BLaER1 (cell line): ENCODE results near the gene USP10.
"Not testable (repeated sequence)": the region's sequence is repeated elsewhere in the genome, so short reads cannot be mapped to it uniquely, and the experiment has no call there.

Experiments
- H3K27ac ChIP-seq: shearing (Covaris generic); formaldehyde crosslinking; 2 replicates; pipeline ENCODE4 v1.8.1; 2022
- H3K27me3 ChIP-seq: shearing (Covaris generic); formaldehyde crosslinking; 2 replicates; pipeline ENCODE4 v1.8.1; 2022
- H3K36me3 ChIP-seq: shearing (Covaris generic); formaldehyde crosslinking; 2 replicates; pipeline ENCODE4 v1.8.1; 2022
- H3K4me1 ChIP-seq: shearing (Covaris generic); formaldehyde crosslinking; 2 replicates; pipeline ENCODE4 v1.8.1; 2022
- H3K4me2 ChIP-seq: shearing (Covaris generic); formaldehyde crosslinking; 2 replicates; pipeline ENCODE4 v1.8.1; 2022
- H3K4me3 ChIP-seq: shearing (Covaris generic); formaldehyde crosslinking; 2 replicates; pipeline ENCODE4 v1.8.1; 2022
- H3K9ac ChIP-seq: shearing (Covaris generic); formaldehyde crosslinking; 2 replicates; pipeline ENCODE4 v1.8.1; 2022
- H3K9me3 ChIP-seq: shearing (Covaris generic); formaldehyde crosslinking; 2 replicates; pipeline ENCODE4 v1.8.1; 2022
- H4K20me1 ChIP-seq: shearing (Covaris generic); formaldehyde crosslinking; 2 replicates; pipeline ENCODE4 v1.8.1; 2022
- Cebpa-rat ChIP-seq: shearing (Covaris generic); IDR thresholded peaks from 2 replicates; pipeline ENCODE4 v1.8.1; 2022

The USP10 gene

GRCh38 chr16:84680843-84681629, 18.8 kb upstream of the USP10 start:
- no peaks in the 10 kb centered on the region for H3K9me3 ChIP-seq
- H3K27ac ChIP-seq = no peak overlapping the region
- H3K9ac ChIP-seq = no peak overlapping the region
- no peak for TF ChIP-seq Cebpa-rat
- no peaks in the 10 kb centered on the region for H3K4me1 ChIP-seq
- no peaks in the 10 kb centered on the region for H3K36me3 ChIP-seq
- no peaks in the 10 kb centered on the region for H3K27me3 ChIP-seq
- H4K20me1 ChIP-seq = no peaks in the 10 kb centered on the region
- H3K4me3 ChIP-seq = no peak overlapping the region
- no peak overlapping the region for H3K4me2 ChIP-seq

DNA sequence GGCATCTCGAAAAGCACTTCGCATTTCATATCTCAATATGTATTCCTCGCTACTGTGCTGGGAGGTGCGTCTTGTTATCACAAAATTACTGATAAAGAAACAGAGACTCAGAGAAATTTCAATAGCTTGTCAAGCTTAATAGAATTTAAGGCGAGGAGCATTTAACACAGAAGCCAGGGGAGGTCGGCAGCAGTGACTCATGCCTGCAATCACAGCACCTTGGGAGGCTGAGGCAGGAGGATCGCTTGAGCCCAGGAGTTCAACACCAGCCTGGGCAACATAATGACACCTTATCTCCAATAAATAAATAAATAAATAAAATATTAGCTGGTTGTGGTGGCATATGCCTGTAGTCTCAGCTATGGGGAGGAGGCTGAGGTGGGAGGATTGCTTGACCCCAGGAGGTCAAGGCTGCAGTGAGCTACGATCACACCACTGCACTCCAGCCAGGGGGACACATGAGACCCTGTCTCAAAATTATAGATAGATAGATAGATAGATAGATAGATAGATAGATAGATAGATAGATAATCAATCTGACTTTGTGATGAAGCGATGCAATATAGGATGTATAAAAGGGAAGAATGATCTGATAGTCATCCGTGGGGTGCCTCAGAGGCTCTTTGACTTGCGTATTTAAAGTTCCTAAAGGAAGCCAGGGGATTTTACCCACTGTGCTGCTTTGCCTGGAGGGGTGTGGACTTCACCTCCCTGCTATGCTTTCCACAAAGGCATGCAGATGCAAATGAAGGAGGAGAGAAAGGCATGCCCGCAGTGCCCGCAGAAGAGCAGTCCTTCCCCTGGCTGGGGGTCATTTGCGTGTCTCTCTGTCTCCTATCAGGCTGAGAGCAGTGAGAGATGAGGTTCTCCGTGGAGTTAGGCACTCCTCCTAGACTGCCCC, 15.9 kb upstream of the USP10 start:
- Histone ChIP-seq H3K27ac (no peak overlapping the region), H3K9me3 (peaks cover 11% of the 10 kb centered on the region), H4K20me1 (no peaks in the 10 kb centered on the region), H3K4me2 (no peak overlapping the region), H3K4me3 (no peak overlapping the region), H3K9ac (no peak overlapping the region), H3K36me3 (no peaks in the 10 kb centered on the region), H3K4me1 (peaks cover 25% of the 10 kb centered on the region), H3K27me3 (no peaks in the 10 kb centered on the region)
- no peak for TF ChIP-seq Cebpa-rat

DNA sequence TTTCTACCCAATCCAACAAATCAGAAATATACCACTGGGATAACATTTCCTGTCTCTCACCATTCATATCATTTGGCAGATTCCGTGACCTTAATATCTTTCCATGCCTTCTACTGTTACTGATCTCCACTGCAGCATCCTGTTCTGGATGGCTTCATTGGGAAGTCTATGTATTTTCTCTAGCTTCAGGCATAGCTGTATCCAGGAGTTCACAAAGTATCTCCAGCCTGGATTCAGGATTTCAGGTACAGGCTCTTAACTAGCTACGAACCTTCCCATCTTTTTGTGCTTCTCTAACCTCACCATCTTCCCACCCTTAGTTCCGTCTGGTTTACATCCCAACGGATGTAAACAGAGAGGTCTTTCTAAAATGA, 15.2 kb upstream of the USP10 start:
- no peak overlapping the region for H3K27ac ChIP-seq
- no peak overlapping the region for H3K4me3 ChIP-seq
- H3K4me2 ChIP-seq = no peak overlapping the region
- no peak overlapping the region for H3K9ac ChIP-seq
- TF ChIP-seq Cebpa-rat = no peak
- H3K4me1 ChIP-seq = peaks cover 25% of the 10 kb centered on the region
- no peaks in the 10 kb centered on the region for H3K27me3 ChIP-seq
- peaks cover 17% of the 10 kb centered on the region for H3K9me3 ChIP-seq
- H3K36me3 ChIP-seq = no peaks in the 10 kb centered on the region
- H4K20me1 ChIP-seq = no peaks in the 10 kb centered on the region

DNA sequence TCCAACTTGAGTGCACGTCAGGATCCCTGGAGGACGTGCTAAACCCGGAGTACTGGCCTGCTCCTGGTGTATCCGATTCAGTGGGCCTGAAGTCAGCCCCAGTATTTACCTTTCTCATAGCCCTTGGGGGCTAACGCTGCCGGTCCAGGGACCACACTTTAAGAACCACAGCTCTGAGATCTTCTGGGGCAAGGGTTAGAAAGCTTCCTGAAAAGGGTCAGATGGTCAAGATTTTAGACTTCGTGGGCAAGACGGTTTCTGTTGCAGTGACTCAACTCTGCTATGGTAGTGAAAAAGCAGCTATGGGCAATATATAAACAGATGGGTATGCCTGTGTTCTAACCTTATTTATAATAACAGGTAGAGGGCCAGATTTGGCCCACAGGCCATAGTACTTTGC, 14.6 kb upstream of the USP10 start:
- H3K9me3 ChIP-seq = peaks cover 23% of the 10 kb centered on the region
- H3K9ac ChIP-seq = no peak overlapping the region
- no peak overlapping the region for H3K27ac ChIP-seq
- H4K20me1 ChIP-seq = no peaks in the 10 kb centered on the region
- no peak overlapping the region for H3K4me2 ChIP-seq
- H3K36me3 ChIP-seq = no peaks in the 10 kb centered on the region
- H3K4me3 ChIP-seq = no peak overlapping the region
- no peaks in the 10 kb centered on the region for H3K27me3 ChIP-seq
- peaks cover 25% of the 10 kb centered on the region for H3K4me1 ChIP-seq
- no peak for TF ChIP-seq Cebpa-rat

- Histone ChIP-seq H3K9ac (no peak overlapping the region), H3K27me3 (no peaks in the 10 kb centered on the region), H3K4me2 (peak overlapping the region; percentile 54), H4K20me1 (no peaks in the 10 kb centered on the region), H3K9me3 (peaks cover 24% of the 10 kb centered on the region), H3K4me1 (peaks cover 40% of the 10 kb centered on the region), H3K4me3 (no peak overlapping the region), H3K27ac (peak overlapping the region; percentile 31), H3K36me3 (no peaks in the 10 kb centered on the region)
- TF ChIP-seq Cebpa-rat = no peak
Observed at GRCh38 chr16:84686707-84687298, 13.0 kb upstream of the USP10 start.

DNA sequence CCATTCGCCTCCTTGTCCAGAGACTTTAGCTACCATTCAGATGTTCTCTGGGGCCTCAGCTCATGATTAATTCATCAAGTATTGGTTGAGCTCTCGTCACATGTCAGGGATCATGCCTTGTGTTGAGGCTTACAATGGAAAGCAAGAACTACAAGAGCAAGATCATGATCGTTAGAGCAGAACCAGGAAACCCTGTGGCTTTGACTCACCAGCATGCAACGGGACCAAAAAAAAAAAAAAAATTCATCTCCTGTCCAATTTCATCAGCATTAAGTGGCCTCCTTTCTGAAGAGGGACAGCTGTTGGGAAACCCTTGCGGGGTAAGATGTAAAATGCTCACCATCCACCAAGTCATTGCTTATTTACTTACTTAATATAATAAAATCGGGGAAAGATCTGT, 12.1 kb upstream of the USP10 start:
- Histone ChIP-seq H3K4me2 (peak overlapping the region; percentile 54), H3K9me3 (peaks cover 24% of the 10 kb centered on the region), H3K27ac (peak overlapping the region; percentile 31), H3K9ac (no peak overlapping the region), H3K27me3 (no peaks in the 10 kb centered on the region), H3K4me1 (peaks cover 49% of the 10 kb centered on the region), H3K36me3 (no peaks in the 10 kb centered on the region), H3K4me3 (no peak overlapping the region), H4K20me1 (no peaks in the 10 kb centered on the region)
- TF ChIP-seq Cebpa-rat = no peak

GRCh38 chr16:84688163-84688562, 11.6 kb upstream of the USP10 start:
- H3K27ac ChIP-seq, H3K9ac ChIP-seq, H3K27me3 ChIP-seq, H3K36me3 ChIP-seq, H4K20me1 ChIP-seq: not testable (repeated sequence)
- Histone ChIP-seq H3K4me3 (0 out of 2 replicates have a peak overlapping the region, but pooled peaks have one; percentile 19), H3K9me3 (peaks cover 24% of the 10 kb centered on the region), H3K4me2 (peak overlapping the region; percentile 54), H3K4me1 (peaks cover 49% of the 10 kb centered on the region)

DNA sequence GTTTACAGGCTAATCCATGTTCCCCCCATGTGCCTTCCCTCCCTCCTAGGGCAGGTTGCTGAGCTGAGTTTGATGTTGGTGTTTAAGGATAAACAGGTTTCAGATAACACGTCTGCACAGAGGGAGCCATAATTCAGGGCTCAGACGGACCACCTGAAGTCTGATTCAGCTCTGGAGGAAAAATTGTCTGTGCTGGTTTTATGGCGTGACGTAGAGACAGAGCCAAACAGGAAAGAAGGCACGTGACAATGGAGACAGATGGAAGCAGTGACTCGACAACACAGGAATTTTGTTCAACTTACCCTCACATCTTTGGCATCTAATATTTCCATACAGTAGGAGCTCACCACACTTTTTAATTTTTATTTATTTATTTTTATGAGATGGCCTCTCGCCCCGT, 10.7 kb upstream of the USP10 start:
- Histone ChIP-seq H3K27me3 (no peaks in the 10 kb centered on the region), H3K27ac (no peak overlapping the region), H3K36me3 (no peaks in the 10 kb centered on the region), H3K9me3 (peaks cover 24% of the 10 kb centered on the region), H3K9ac (no peak overlapping the region), H4K20me1 (no peaks in the 10 kb centered on the region), H3K4me3 (no peak overlapping the region), H3K4me2 (no peak overlapping the region), H3K4me1 (peaks cover 49% of the 10 kb centered on the region)
- no peak for TF ChIP-seq Cebpa-rat

DNA sequence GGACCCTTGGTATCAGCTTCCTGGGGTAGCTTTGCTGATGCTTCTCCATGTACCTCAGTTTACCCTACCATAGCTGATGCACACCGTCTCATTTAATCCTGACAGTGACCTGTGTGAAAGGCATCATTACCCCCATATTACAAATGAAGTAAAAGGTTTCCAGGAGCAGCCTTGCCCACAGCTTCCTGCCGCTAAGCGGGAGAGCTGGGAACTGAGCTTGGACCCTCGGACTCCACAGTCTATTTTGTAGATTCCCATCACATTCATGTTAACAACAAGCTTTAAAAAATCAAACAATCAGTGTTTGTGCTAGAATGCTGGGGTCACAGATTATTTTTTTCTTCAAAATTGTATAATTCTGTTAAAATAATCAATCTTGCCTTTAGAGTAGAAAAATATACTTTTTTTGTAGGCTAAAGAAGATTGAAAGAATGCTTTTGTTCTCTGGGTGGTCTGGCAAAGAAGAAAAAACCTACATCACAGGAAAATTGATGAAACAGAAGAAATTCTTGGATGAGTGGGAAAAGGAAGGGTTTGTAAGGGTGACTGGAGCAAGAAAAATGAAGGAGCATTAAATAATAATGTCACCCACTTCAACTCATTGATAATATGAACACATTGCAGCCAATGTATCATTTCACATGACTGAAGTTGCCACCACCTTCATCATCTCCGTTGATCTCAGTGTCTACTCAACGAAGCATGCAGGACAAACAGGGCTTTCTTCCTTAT, 9.5 kb upstream of the USP10 start:
- TF ChIP-seq Cebpa-rat = no peak
- H3K9me3 ChIP-seq = peaks cover 24% of the 10 kb centered on the region

More for the DNA sequence above, 9.5 kb upstream of the USP10 start:
- no peak overlapping the region for H3K4me2 ChIP-seq
- H3K27ac ChIP-seq = no peak overlapping the region
- H3K4me1 ChIP-seq = peaks cover 49% of the 10 kb centered on the region
- H3K36me3 ChIP-seq = no peaks in the 10 kb centered on the region
- H3K27me3 ChIP-seq = no peaks in the 10 kb centered on the region
- H4K20me1 ChIP-seq = no peaks in the 10 kb centered on the region
- H3K9ac ChIP-seq = no peak overlapping the region
- H3K4me3 ChIP-seq = no peak overlapping the region
